Measurements from ENCODE around the gene LMF2.

DNA sequence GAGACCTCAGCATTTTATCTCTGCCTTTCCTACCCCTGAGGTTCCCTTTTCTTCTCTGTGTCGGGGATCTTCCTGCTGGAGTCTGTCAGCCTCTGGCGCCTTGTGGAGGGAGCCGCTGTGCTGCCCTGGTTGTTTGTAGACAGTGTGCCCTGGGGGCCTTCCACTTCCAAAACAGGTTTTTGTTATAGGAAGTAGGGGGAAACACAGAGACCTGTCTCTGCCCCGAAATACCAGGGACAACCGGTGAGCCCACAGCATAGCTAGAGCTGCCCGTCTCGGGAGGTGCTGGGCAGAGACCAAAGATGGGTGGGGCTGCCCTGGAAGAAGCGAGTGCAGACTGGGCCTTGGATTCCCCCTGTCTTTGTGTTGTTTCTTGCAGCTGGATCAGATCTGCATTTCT lies 8.6 kb upstream of the LMF2 start:
- no peak for TF ChIP-seq CTCF (IDR thresholded peaks at IDR 0.05)
- no peak for TF ChIP-seq POLR2AphosphoS5 (IDR thresholded peaks at IDR 0.05; ENCODE audit: insufficient read depth in 1 of 2, low read depth in 1 of 2)
